ENCODE results near the gene ASB6. TPM values are rescaled to one million over a fixed set of nuclear protein-coding genes. Genes with fewer than 3 reads are reported as not detected.

The ASB6 gene
- total RNA-seq, 1 experiment from 2014 or later: 21.0 TPM

GRCh38 chr9:129612815-129613519 is 29.0 kb downstream of the ASB6 start:
- Histone ChIP-seq H3K23ac (ENCODE audit: insufficient read length, low read depth, low read length) (no peak overlapping the region), H2BK20ac (ENCODE audit: low read depth, low read length, poor library complexity, severe bottlenecking) (no peak overlapping the region), H3K27ac (ENCODE audit: insufficient read length, low read depth, low read length) (no peak overlapping the region), H3K79me2 (ENCODE audit: insufficient read depth, low read length) (no peaks in the 10 kb centered on the region), H3K4me1 (ENCODE audit: insufficient read depth, low read length) (no peaks in the 10 kb centered on the region), H2BK120ac (ENCODE audit: low read depth, low read length, poor library complexity, severe bottlenecking) (no peak overlapping the region), H2AFZ (ENCODE audit: low read length) (no peak overlapping the region), H4K5ac (ENCODE audit: insufficient read length, low read depth, low read length) (no peak overlapping the region), H3K23me2 (ENCODE audit: insufficient read length, low read depth, low read length, poor library complexity, severe bottlenecking) (peaks cover 5% of the 10 kb centered on the region), H3K27me3 (ENCODE audit: insufficient read depth, low read length) (no peaks in the 10 kb centered on the region), H3K14ac (ENCODE audit: insufficient read depth, low read length) (no peak overlapping the region), H2BK15ac (ENCODE audit: low read depth, low read length) (no peak overlapping the region), H3K18ac (ENCODE audit: insufficient read length, low read depth, low read length) (no peak overlapping the region), H2BK5ac (ENCODE audit: insufficient read length, low read length) (no peak overlapping the region), H3K4me2 (ENCODE audit: insufficient read depth, insufficient read length, low read length) (no peak overlapping the region), H3K4ac (ENCODE audit: low read depth, low read length) (no peak overlapping the region), H2BK12ac (ENCODE audit: insufficient read length, low read depth, low read length) (no peak overlapping the region), H3T11ph (ENCODE audit: low read length) (no peak overlapping the region), H2AK5ac (ENCODE audit: insufficient read length, low read length) (no peak overlapping the region), H3K9me3 (ENCODE audit: control insufficient read depth, low read depth, low read length) (no peaks in the 10 kb centered on the region), H4K91ac (ENCODE audit: insufficient read length, low read depth, low read length) (no peak overlapping the region), H4K8ac (replicated peaks; ENCODE audit: insufficient read length, low read depth, low read length) (no peak overlapping the region), H4K20me1 (ENCODE audit: control insufficient read depth, insufficient read depth, insufficient read length) (no peaks in the 10 kb centered on the region), H3K79me1 (ENCODE audit: insufficient read depth, low read depth, low read length, poor library complexity, severe bottlenecking) (no peaks in the 10 kb centered on the region), H3K56ac (ENCODE audit: insufficient read length, low read depth, low read length) (no peak overlapping the region), H3K9ac (ENCODE audit: extremely low read depth, insufficient read length, low read length) (no peak overlapping the region)
- no peak for DNase-seq
- Mint-ChIP-seq H3K27me3 (ENCODE audit: low read depth) (peaks cover 56% of the 10 kb centered on the region), H3K9me3 (no peaks in the 10 kb centered on the region; a peak in 1 of 5 replicates), H3K36me3 (ENCODE audit: insufficient read depth in 1 of 3, low read depth in 3 of 3) (no peaks in the 10 kb centered on the region), H3K4me3 (no peak overlapping the region), H3K27ac (no peak overlapping the region), H3K4me1 (peaks cover 16 to 20% of the 10 kb centered on the region in 2 experiments)
- TF ChIP-seq, protein P1, sequence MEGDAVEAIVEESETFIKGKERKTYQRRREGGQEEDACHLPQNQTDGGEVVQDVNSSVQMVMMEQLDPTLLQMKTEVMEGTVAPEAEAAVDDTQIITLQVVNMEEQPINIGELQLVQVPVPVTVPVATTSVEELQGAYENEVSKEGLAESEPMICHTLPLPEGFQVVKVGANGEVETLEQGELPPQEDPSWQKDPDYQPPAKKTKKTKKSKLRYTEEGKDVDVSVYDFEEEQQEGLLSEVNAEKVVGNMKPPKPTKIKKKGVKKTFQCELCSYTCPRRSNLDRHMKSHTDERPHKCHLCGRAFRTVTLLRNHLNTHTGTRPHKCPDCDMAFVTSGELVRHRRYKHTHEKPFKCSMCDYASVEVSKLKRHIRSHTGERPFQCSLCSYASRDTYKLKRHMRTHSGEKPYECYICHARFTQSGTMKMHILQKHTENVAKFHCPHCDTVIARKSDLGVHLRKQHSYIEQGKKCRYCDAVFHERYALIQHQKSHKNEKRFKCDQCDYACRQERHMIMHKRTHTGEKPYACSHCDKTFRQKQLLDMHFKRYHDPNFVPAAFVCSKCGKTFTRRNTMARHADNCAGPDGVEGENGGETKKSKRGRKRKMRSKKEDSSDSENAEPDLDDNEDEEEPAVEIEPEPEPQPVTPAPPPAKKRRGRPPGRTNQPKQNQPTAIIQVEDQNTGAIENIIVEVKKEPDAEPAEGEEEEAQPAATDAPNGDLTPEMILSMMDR (conservative IDR thresholded peaks at IDR 0.05): no peak
- no CpG with 5 or more reads among the region's 15 CpGs for WGBS (ENCODE audit: extremely low coverage, insufficient read length, low lambda C conversion rate)

Data from H9 (cell line).